AG09319 (cell line): Measurements from ENCODE around the gene PEA15.

Experiments used
- DNase-seq: peaks from one replicate; pipeline ENCODE4 v3.0.0-alpha.2; 2010; ENCODE audit warnings: low read depth; ENCODE audit errors: extremely low read depth
- TF ChIP-seq, protein P1 (sequence below): IDR thresholded peaks from 2 replicates; pipeline ENCODE4 v1.5.1; 2011; ENCODE audit warnings: low read depth, mild to moderate bottlenecking, inconsistent platforms, low read length, moderate library complexity

The PEA15 gene

DNA sequence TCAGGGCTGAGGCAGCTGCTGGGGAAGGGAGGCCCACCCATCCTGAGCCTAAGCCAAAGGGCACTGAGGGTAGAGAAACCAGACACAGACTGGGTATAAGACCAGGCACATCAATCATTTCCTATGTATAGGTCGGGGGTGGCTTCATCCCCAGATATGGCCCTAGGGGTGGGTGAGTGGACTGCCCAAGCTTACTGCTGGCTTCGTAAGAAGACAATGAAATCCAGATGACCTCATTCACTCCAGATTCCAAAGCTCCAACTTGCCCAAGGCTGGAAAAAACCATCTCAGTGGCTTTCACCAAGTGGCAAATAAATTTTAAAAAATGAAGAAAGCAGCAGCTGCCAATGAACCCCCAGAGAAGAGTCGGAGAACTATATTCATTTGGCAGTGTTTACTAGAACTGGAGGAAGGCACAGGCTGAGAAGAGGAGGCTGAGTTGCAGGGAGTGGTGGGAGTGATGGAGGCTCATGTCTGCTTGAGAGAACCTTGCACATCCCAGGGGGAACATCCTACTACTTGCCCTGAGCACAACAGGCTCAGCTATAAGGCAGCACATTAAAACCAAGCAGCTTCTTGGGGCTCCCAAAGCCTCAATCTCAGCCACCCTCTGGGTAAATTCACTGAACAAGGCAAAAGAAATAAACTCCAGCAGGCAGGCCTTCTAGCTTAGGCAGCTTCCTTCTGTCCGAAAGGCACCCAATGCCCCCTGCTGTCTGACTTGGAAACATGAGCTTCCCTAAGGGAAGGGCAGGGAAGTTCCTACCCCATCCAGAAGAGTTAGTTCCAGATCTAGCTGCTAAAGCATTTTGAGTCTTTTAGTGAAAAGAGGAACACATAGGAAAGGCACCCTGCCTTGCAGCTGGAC, 14.1 kb downstream of the PEA15 start:
- TF ChIP-seq, protein P1, sequence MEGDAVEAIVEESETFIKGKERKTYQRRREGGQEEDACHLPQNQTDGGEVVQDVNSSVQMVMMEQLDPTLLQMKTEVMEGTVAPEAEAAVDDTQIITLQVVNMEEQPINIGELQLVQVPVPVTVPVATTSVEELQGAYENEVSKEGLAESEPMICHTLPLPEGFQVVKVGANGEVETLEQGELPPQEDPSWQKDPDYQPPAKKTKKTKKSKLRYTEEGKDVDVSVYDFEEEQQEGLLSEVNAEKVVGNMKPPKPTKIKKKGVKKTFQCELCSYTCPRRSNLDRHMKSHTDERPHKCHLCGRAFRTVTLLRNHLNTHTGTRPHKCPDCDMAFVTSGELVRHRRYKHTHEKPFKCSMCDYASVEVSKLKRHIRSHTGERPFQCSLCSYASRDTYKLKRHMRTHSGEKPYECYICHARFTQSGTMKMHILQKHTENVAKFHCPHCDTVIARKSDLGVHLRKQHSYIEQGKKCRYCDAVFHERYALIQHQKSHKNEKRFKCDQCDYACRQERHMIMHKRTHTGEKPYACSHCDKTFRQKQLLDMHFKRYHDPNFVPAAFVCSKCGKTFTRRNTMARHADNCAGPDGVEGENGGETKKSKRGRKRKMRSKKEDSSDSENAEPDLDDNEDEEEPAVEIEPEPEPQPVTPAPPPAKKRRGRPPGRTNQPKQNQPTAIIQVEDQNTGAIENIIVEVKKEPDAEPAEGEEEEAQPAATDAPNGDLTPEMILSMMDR = peak; percentile 75
- peak; percentile 49 for DNase-seq

DNA sequence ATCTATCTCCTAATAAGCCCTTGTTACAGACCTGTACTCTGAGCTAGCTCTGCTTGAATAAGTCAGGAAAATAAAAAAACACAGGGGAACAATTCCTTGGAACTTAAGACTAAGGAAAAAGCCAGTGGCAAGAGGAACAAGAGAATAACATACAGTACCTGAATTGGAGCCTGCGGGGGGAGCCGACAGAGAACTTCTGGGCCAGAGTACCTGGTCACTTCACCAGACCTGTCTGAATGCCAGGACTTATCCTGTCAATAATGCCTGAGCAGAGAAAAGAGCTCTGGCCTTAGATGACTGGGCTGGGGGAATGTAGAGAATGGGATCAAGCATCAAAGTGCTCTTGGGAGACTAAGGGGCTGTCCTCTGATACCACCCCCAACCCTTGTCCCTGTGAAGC, 15.1 kb downstream of the PEA15 start:
- TF ChIP-seq, protein P1 = no peak
- no peak for DNase-seq

DNA sequence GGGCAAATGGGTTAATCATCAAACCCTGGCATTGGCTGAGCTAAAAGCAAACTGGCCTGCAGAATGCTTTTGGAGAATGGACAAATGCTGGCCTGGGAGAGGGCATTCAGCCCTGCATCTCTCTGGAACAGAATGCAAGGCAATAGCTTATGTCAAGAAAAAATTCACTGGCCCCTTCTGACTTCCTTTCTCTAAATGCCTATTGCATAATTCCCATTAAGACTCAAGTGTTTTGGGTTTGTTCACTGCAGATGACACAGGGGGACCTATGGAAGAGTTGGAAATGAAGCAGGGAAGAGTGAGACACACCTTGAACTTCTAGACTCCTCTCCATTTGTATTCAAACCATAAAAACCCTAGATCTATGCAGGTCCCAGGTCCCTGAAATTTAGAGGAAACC, 15.9 kb downstream of the PEA15 start:
- TF ChIP-seq, protein P1 = no peak
- no peak for DNase-seq

DNA sequence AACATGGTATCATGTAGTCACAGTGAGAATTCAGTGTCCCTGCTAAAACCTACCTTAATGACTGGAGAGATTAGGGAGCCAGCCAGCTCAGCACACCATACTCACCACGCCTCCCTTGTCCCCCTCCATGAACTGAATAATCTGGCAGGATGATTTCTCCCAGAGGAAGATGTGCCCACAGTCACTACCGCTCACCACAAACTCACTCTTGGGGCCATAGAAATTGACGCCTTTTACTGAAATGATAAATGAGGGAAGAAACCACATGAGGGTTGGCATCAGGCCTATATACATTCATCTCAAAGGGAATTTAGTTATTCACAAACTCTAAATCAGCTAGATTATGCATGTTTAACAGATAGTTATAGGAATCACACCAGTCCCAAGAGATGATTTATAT, 17.4 kb downstream of the PEA15 start:
- DNase-seq = no peak
- TF ChIP-seq, protein P1 = no peak

DNA sequence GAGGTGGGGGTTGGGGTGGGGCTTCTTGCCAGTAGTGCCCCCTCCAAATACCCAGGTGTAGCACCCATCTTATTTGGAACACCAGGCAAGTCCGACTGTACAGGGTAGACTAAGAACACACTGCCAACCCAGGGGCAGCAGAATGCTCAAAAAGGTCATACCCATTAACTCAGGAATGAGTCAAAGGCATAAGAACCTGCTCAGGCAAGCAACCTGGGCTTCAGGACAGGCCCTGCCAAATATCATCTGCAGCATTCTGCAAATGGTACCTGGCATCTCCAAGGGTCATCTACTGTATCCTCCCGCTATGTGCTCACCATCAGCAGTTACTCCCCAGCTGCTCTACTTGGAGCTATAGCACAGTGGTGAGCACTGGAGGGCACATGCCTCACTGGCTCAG, 19.4 kb downstream of the PEA15 start:
- DNase-seq = no peak
- TF ChIP-seq, protein P1 = no peak

DNA sequence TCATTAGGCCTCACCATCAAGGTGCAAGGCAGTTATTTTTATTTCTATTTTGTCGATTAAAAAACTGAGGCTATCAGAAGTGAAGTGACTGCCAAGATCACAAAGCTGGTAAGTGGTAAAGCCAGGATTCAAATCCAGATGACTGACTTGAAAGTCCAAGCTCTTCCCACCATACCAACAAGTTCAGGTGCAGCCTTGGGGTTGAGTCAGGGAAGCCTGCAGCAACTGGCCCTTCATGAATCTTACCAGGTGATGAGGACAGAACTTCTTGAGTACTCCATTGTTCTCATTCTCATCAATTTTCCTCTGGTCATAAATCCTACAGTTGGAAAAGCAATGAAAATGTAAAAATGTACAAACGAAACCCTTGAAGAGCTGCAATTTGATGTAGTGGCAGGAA, 20.2 kb downstream of the PEA15 start:
- DNase-seq = no peak
- TF ChIP-seq, protein P1 = no peak

DNA sequence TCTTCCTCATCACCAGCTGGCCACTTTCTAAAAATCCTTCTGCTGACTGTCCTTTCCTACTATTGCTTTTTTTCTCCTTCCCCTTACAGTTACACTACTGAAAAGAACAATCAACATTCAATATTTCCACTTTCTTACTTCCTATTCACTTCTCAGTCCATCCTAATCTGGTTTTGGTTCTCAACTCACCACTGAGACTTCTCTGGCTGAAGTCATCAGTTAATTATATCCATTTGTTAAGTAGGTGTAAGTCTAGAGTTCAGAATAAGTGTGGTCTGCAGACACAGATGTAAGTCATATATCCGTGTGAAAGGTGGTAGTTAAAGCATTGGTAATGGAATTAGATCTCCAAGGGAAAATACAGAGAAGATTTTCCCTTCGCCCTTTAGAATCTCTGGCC, 21.4 kb downstream of the PEA15 start:
- no peak for DNase-seq
- TF ChIP-seq, protein P1 = no peak
